Mesendoderm (in vitro differentiated cells): ENCODE results near the gene CDK9.

ENCODE experiments used
- DNase-seq: peaks from one replicate; pipeline ENCODE4 v3.0.0; 2013
- H2AK5ac ChIP-seq: 2 replicates; pipeline ENCODE4 v1.6.1; 2013; ENCODE audit warnings: low read length, inconsistent platforms
- H2BK120ac ChIP-seq: 2 replicates; pipeline ENCODE4 v1.6.1; 2013; ENCODE audit warnings: low read depth, mild to moderate bottlenecking, low read length, moderate library complexity, mixed read lengths
- H2BK15ac ChIP-seq: replicated peaks from 2 replicates; pipeline ENCODE4 v1.6.1; 2013; ENCODE audit warnings: low read depth, mild to moderate bottlenecking, moderate library complexity
- H2BK5ac ChIP-seq: 2 replicates; pipeline ENCODE4 v1.6.1; 2013; ENCODE audit warnings: low read length, inconsistent platforms
- H3K18ac ChIP-seq: 2 replicates; pipeline ENCODE4 v1.6.1; 2013; ENCODE audit warnings: mild to moderate bottlenecking, low read length, mixed read lengths
- H3K23ac ChIP-seq: one replicate; pipeline ENCODE4 v1.6.1; 2013; ENCODE audit warnings: low read length
- H3K27ac ChIP-seq: 2 replicates; pipeline ENCODE4 v1.5.1; 2013; ENCODE audit warnings: low read depth, mild to moderate bottlenecking, inconsistent platforms, low read length, moderate library complexity
- H3K27me3 ChIP-seq: 2 replicates; pipeline ENCODE4 v1.6.1; 2013; ENCODE audit warnings: low read length, control low read depth, mild to moderate bottlenecking, inconsistent platforms; ENCODE audit not compliant: insufficient read depth, poor library complexity
- H3K36me3 ChIP-seq: 2 replicates; pipeline ENCODE4 v1.6.1; 2013; ENCODE audit warnings: low read length, inconsistent platforms; ENCODE audit not compliant: control insufficient read depth, insufficient read depth
- H3K4ac ChIP-seq: one replicate; pipeline ENCODE4 v1.6.1; 2013; ENCODE audit warnings: low read depth, mild to moderate bottlenecking, low read length, moderate library complexity
- H3K4me1 ChIP-seq: 2 replicates; pipeline ENCODE4 v1.6.1; 2013; ENCODE audit warnings: low read depth, low read length, inconsistent platforms; ENCODE audit not compliant: control insufficient read depth
- H3K4me2 ChIP-seq: 2 replicates; pipeline ENCODE4 v1.6.1; 2013; ENCODE audit warnings: low read length
- H3K4me3 ChIP-seq: 2 replicates; pipeline ENCODE4 v1.5.1; 2013; ENCODE audit warnings: mild to moderate bottlenecking, low read length
- H3K56ac ChIP-seq: one replicate; pipeline ENCODE4 v1.6.1; 2013; ENCODE audit warnings: low read length
- H3K79me1 ChIP-seq: 2 replicates; pipeline ENCODE4 v1.6.1; 2013; ENCODE audit warnings: low read length, inconsistent platforms
- H3K79me2 ChIP-seq: 2 replicates; pipeline ENCODE4 v1.6.1; 2013; ENCODE audit warnings: mild to moderate bottlenecking, low read length; ENCODE audit not compliant: control insufficient read depth, insufficient read depth
- H3K9ac ChIP-seq: 2 replicates; pipeline ENCODE4 v1.6.1; 2013; ENCODE audit warnings: low read length, inconsistent platforms
- H4K5ac ChIP-seq: one replicate; pipeline ENCODE4 v1.6.1; 2013; ENCODE audit warnings: low read length
- H4K8ac ChIP-seq: one replicate; pipeline ENCODE4 v1.6.1; 2013; ENCODE audit warnings: low read depth, mild to moderate bottlenecking, control low read depth, low read length, moderate library complexity
- WGBS: extraction: QIAGEN DNeasy Blood & Tissue Kit; methylation state at CpG from one replicate; pipeline ENCODE4 v1.1.7; 2013; ENCODE audit warnings: low lambda C conversion rate, missing lambda C conversion rate; ENCODE audit not compliant: insufficient coverage; ENCODE audit errors: extremely low coverage; 5-methylcytosine and 5-hydroxymethylcytosine counted together

CDK9 gene

GRCh38 chr9:127812936-127813675 is 27.3 kb downstream of the CDK9 start:
- Histone ChIP-seq H3K23ac (no peak overlapping the region), H2BK15ac (no peak overlapping the region), H3K4ac (no peak overlapping the region), H4K8ac (no peak overlapping the region), H2BK5ac (no peak overlapping the region), H3K79me2 (no peaks in the 10 kb centered on the region), H3K27ac (no peak overlapping the region), H3K27me3 (no peaks in the 10 kb centered on the region), H3K9ac (no peak overlapping the region), H2BK120ac (no peak overlapping the region), H3K36me3 (peaks cover 7% of the 10 kb centered on the region), H3K4me3 (no peak overlapping the region), H3K18ac (no peak overlapping the region), H3K79me1 (no peaks in the 10 kb centered on the region), H4K5ac (no peak overlapping the region), H3K56ac (no peak overlapping the region), H2AK5ac (no peak overlapping the region), H3K4me2 (no peak overlapping the region), H3K4me1 (no peaks in the 10 kb centered on the region)
- no CpG with 5 or more reads among the region's 19 CpGs for WGBS
- DNase-seq, result no peak

- H4K5ac ChIP-seq, result no peak overlapping the region
- H3K4me3 ChIP-seq, result no peak overlapping the region
- peaks cover 7% of the 10 kb centered on the region for H3K36me3 ChIP-seq
- H3K4ac ChIP-seq, result no peak overlapping the region
- H3K79me1 ChIP-seq, result no peaks in the 10 kb centered on the region
- H3K4me2 ChIP-seq, result no peak overlapping the region
- H2BK5ac ChIP-seq, result no peak overlapping the region
- no peak overlapping the region for H3K23ac ChIP-seq
- no peak overlapping the region for H4K8ac ChIP-seq
- no CpG with 5 or more reads among the region's 9 CpGs for WGBS
- no peaks in the 10 kb centered on the region for H3K79me2 ChIP-seq
- no peaks in the 10 kb centered on the region for H3K27me3 ChIP-seq
- H2AK5ac ChIP-seq, result no peak overlapping the region
- H3K9ac ChIP-seq, result no peak overlapping the region
- no peak for DNase-seq
- H3K56ac ChIP-seq, result no peak overlapping the region
- H3K4me1 ChIP-seq, result no peaks in the 10 kb centered on the region
- no peak overlapping the region for H2BK15ac ChIP-seq
- no peak overlapping the region for H3K18ac ChIP-seq
- H2BK120ac ChIP-seq, result no peak overlapping the region
- no peak overlapping the region for H3K27ac ChIP-seq
These were observed 27.9 kb downstream of the CDK9 start for GRCh38 chr9:127813686-127814226.

GRCh38 chr9:127814619-127815511 is 29.0 kb downstream of the CDK9 start:
- no peak overlapping the region for H2BK15ac ChIP-seq
- no peak overlapping the region for H3K4ac ChIP-seq
- H3K56ac ChIP-seq, result no peak overlapping the region
- H3K4me2 ChIP-seq, result no peak overlapping the region
- H3K27ac ChIP-seq, result no peak overlapping the region
- H2BK5ac ChIP-seq, result no peak overlapping the region
- H3K79me1 ChIP-seq, result no peaks in the 10 kb centered on the region
- no peak overlapping the region for H2BK120ac ChIP-seq
- H3K79me2 ChIP-seq, result no peaks in the 10 kb centered on the region
- H3K27me3 ChIP-seq, result no peaks in the 10 kb centered on the region
- no peak overlapping the region for H3K9ac ChIP-seq
- H2AK5ac ChIP-seq, result no peak overlapping the region
- H3K4me3 ChIP-seq, result no peak overlapping the region
- peaks cover 7% of the 10 kb centered on the region for H3K36me3 ChIP-seq
- H4K5ac ChIP-seq, result no peak overlapping the region
- no peaks in the 10 kb centered on the region for H3K4me1 ChIP-seq
- no peak overlapping the region for H3K23ac ChIP-seq
- WGBS, result no CpG with 5 or more reads among the region's 11 CpGs
- DNase-seq, result no peak
- H3K18ac ChIP-seq, result no peak overlapping the region
- H4K8ac ChIP-seq, result no peak overlapping the region

DNA sequence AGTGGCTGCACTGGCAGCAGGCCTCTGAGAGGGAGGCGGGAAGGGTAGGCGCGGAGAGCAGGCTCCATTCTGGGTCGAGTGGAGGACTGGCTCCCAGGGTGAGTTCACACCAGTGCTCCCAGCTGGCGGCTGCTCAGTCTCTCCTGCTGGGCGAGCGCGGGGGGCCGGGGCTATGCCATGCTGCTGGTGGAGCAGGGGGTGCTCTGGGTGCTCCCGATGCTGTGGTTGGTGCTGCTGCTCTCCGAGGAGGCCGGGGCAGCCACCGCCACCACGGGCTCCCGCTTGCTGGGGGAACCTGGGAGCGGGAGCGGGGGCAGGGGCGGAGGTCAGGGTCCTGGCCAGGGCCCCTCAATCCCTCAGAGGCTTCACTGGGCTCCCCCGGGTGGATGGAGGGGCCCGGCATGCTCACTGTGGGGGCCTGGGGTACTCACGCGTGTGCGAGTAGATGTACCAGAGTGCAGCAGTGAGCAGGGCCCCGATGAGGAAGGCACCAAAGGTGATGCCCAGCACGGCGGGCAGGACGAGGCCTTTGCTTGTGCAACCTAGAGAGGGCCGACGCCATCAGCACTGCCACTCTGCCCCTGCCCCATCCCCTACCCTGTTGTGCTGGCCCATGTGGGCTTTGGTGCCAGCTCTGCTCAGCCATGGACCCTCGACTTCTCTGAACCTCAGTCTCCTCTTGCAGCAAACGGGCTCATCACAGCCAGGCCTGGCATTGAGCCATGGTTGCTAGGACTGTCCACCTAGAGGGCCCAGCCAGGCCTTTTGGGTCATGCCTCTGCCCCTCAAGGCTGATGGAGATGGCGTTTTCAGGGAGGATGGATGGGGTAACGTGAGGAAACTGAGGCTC is 29.9 kb downstream of the CDK9 start:
- Histone ChIP-seq H2BK15ac (no peak overlapping the region), H3K9ac (no peak overlapping the region), H2BK5ac (no peak overlapping the region), H3K27ac (no peak overlapping the region), H2AK5ac (no peak overlapping the region), H3K79me2 (no peaks in the 10 kb centered on the region), H3K4me1 (no peaks in the 10 kb centered on the region), H3K36me3 (peaks cover 7% of the 10 kb centered on the region), H3K79me1 (no peaks in the 10 kb centered on the region), H3K18ac (no peak overlapping the region), H3K4ac (no peak overlapping the region), H3K23ac (no peak overlapping the region), H3K4me3 (no peak overlapping the region), H4K8ac (no peak overlapping the region), H3K56ac (no peak overlapping the region), H4K5ac (no peak overlapping the region), H3K27me3 (no peaks in the 10 kb centered on the region), H3K4me2 (no peak overlapping the region), H2BK120ac (no peak overlapping the region)
- no peak for DNase-seq
- WGBS, result no CpG with 5 or more reads among the region's 33 CpGs

GRCh38 chr9:127816362-127816725 is 30.5 kb downstream of the CDK9 start:
- no peaks in the 10 kb centered on the region for H3K27me3 ChIP-seq
- H4K8ac ChIP-seq, result no peak overlapping the region
- no peak overlapping the region for H2BK15ac ChIP-seq
- peaks cover 7% of the 10 kb centered on the region for H3K36me3 ChIP-seq
- H2AK5ac ChIP-seq, result no peak overlapping the region
- no peaks in the 10 kb centered on the region for H3K79me1 ChIP-seq
- no peak overlapping the region for H3K4me3 ChIP-seq
- no peaks in the 10 kb centered on the region for H3K4me1 ChIP-seq
- H4K5ac ChIP-seq, result no peak overlapping the region
- H2BK5ac ChIP-seq, result no peak overlapping the region
- DNase-seq, result no peak
- no peak overlapping the region for H3K18ac ChIP-seq
- no peak overlapping the region for H3K4ac ChIP-seq
- no peak overlapping the region for H3K27ac ChIP-seq
- no peaks in the 10 kb centered on the region for H3K79me2 ChIP-seq
- H3K9ac ChIP-seq, result no peak overlapping the region
- H3K4me2 ChIP-seq, result no peak overlapping the region
- no peak overlapping the region for H2BK120ac ChIP-seq
- no peak overlapping the region for H3K23ac ChIP-seq
- no CpG with 5 or more reads among the region's 3 CpGs for WGBS
- no peak overlapping the region for H3K56ac ChIP-seq
